Limb (tissue), 2 donors: ENCODE results near the gene SCG3.

Source experiments
- DNase-seq, 2 donors: peaks; one replicate each; pipeline ENCODE4 v3.0.0-alpha.2; 2016; ENCODE audit errors: extremely low spot score in 2 of 2

The SCG3 gene

DNA sequence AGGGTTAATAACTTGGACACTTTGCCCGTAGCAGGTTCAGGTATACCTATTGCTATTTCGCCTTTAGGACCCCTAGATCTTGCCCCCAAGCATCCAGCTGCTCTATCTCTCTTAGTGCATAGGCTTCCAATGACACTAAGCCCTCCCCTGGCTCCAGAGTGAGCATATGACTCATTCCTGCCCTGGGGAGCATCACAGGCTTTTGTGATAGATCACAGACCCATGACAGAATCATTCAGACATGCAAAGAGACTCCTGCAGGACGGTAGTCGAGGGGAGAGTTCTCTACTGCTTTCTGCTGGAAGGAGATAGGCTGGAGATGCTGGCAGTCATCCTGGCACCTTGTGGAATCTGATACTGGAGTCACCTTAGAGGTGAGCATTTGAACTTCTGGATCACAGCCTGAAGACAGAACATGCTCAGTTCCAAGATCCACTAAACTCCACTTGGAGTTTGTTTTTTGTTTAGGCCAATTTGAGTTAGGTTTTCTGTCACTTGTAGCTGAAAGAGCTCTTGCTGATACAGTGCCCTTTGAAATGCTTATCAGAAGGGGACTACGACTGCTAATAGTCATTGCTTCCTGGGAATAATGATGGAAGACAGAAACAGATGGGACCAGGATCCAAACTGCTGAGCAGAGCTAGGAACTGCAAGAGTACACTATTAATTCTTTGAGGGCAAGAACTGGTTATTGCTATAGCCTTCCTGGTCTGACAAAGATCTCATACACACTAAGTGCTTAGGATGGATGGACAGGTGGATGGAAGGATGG, 45.2 kb downstream of the SCG3 start:
- no peak for DNase-seq

DNA sequence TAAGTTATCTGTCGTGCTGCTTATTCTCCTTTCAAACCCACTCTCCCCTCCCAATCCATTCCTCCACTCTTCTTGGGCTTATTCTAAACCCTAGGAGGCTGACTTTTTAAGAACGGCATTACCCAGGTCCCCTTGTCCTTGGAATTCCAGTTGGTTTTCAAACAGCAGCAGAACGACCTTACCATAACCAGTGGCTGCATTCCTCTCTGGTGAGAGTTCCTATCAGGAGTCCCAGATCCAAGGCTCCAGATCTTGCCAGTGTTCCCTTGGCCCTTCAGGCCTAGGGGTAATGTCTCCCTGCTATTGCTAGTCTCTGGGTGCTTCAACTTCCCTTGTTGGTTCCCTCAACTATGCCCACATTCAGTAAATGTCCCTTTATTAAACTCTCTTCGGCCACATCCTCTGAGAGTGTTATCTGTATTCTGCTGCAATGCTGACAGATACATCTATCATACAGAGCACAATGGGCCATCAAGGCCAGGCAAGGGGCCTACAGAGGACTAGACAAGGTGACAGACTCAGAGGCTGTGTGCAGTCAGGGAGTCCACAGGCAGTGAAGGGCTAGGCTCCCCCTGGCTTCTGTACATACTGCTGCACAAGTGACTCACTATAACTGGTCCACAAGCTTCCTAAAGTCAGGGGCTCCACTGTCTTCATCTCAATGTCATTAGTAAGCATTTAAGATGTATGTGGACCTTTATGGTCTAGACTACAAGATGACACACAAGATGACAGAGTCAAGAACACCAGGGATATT, 46.0 kb downstream of the SCG3 start:
- DNase-seq: no peak

DNA sequence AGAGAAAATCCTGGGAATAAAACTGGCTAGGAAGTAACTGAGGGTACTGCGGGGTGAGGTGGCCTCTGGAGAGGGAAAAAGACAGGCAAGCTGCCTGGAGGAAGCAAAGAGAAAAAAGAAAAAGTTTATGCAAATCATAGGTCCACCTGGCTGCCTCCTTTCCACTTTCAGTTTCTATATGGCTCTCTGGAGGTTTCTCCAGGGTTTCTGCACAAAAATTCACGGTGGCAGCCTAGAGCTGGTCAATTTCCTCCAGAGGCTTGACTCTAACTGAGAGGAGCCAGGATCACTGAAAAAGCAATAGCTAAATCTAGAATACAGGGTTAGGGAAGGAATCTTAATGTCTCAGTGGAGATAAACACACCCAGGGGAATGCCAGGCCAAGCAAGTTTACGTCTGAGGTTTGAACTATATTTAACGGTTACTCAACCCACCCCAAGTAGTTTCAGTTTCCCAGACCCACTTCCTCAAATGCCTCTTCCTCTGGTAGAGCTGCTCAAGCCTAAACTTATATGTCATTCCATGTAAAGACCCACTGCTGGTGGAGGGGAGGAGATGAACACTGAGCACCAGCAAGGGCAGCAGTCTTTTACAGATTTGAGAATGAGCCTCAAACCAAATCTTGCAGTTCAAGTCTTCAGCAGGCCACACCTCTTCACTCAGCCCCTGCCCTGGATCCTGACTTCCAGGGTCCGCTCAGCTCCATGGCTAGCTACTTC, 50.4 kb downstream of the SCG3 start:
- DNase-seq: no peak

DNA sequence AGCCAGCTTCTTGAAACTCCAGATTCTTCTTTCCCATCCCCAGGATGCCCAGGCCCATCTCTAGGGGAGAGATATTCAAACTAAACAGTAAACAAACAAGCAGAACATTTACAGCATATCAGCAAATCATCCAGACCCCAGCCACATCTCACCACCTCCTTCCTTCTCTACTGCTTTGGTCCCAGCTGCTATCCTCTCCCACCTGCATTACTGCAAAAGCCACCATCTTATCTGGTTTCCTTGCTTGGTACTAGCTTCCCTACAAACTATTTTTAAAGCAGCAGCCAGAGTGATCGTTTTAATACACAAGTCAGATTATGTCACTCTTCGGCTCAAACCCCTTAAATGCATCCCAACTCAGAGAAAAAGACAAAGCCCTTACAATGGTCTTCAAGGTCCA, 51.3 kb downstream of the SCG3 start:
- no peak for DNase-seq

DNA sequence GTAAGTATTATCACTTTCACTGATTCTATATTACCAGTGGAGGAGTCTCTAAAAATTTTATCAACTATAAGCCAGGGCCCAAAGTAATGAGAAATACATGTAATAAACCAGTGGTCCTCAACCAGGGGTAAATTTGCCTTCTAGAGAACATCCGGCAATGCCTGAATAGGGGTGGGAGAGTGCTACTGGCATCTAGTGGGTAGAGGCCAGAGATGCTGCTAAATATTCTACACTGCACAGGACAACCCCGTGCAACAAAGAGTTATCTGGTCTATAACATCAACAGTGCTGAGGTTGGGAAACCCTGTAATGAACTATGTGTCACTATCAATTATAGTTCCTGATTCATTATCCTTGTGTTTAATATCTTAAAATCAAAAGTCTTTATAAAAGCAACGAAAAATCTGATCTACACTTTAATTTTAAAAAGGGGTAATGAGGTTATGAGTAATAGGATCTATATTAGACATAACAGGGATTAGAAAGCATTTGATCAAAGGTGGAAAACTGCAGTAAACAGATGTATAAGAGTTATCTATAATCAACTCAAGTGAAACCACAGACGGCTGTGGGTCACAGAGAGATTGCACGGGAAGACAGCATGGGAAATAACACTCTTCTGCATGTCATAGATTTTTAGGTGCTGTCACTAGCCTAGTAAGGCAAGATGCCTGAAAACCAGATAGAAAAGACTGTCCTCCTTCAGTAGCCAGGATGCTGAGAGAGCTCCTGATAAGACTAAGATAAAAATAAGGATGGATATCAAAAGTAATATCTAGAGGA, 54.1 kb downstream of the SCG3 start:
- no peak for DNase-seq

DNA sequence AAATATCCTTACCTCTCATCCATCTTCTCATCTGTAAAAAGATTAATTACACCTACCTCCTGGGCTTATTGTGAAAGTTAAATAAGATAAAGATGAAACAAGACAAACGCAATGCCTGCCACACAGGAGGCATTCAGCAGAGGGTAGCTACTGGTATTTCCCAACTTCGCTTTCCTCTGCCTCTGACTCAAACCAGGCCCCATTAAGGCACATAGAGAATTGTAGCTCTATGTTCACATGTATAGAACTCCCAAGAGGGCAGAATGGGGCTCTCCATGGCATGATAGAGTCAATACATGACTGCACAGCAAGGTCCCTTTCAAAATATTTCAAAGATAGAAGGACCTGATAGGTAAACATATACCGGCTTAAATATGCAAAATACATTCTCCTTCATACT, 54.8 kb downstream of the SCG3 start:
- no peak for DNase-seq

DNA sequence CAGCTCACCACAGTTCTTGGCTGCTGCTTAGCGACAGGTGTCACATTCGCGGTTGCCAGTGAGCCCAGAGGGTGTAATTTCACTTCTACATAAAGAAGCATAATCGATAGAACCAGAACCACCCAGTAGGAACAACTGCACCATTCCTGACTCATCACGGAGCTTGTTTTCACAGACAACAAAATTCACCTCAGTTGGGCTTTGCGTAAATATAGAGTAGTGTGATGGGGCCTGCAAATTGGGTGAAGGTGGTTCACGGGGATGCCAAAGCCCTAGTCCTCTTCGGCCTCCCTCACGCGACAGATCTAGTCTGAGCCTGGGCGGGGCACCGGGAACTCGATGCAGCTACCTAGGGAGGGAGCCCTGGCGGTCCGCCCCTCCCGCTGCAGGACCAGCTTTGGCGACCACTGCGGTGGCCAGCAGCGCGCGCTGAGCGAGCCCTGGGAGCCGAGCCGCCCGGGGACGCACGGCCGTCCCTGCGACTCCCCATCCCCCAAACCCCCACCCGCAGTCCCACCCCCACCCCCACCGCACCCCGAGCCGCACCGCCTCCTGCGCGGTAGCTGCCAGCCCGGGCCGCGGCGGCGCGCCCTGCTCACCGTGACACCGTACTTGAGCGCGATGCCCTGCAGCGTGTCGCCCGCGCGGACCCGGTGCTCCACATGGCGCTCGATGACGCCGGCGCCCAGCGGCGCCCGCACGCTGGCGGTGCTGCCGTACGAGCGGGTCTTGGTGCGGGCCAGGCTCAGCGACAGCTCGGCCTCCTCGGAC, 55.6 kb downstream of the SCG3 start:
- DNase-seq: no peak

DNA sequence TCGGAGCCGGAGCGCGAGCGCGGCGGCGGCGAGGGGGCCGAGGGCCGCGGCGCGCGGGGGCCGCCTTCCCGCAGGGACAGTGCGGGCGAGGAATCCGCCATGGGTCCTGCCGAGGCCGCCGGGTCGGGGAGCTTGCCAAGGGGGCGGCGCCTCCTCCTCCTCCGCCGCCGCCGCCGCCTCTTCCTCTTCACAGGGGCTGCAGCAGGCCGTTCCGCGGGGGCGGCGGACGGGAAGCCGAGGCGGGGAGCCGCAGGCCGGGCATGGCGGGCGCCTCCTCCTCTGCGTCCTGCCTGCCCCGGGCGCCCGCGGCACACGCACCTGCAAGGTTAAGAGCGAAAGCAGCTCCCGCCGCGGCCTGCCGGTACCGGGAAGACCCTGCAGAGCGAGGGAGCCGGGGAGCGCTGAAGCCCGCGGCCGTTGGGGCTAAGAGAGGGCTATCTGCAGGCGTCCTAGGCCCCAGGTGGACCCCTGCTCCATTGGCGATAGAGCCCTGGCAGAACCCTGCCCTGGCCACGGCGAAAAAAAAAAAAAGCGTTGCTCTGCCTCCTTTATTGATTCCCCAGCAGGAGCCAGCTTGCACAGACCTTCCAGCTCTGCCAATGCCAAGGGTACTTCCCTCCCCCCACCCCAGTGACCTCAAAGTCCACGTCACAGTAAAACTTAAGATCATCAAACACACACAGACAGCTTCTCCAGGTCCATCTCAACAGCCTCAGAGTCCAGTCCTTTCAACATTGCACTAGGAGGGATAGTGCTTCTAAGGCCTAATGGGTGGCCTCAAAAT, 56.4 kb downstream of the SCG3 start, which contains the start of gene LYSMD2:
Gene LYSMD2 (minus strand): TSS at position 134 of the 784 bp plus-strand sequence. CDS start 33 bp downstream, at position 101.
- DNase-seq: peak in 1 of 2 donors; percentile 81

DNA sequence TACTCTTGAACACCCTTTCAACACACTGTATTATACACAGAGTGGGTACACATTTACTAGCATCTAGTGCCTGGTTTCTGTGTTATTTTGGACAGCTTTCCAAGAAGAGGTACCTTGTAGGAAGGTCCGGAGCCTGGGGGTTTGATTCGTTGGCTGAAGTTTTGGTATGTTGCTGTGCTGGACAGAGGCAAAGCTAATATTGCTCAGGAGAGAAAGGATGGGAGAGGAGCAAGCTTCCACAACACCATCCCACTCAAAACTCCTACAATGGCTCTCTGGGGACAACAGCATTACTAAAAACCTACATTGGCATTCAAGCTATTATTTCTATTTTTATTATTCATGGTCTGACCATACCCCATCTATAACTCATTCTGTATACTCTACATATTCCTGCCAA, 57.2 kb downstream of the SCG3 start:
- DNase-seq: no peak

DNA sequence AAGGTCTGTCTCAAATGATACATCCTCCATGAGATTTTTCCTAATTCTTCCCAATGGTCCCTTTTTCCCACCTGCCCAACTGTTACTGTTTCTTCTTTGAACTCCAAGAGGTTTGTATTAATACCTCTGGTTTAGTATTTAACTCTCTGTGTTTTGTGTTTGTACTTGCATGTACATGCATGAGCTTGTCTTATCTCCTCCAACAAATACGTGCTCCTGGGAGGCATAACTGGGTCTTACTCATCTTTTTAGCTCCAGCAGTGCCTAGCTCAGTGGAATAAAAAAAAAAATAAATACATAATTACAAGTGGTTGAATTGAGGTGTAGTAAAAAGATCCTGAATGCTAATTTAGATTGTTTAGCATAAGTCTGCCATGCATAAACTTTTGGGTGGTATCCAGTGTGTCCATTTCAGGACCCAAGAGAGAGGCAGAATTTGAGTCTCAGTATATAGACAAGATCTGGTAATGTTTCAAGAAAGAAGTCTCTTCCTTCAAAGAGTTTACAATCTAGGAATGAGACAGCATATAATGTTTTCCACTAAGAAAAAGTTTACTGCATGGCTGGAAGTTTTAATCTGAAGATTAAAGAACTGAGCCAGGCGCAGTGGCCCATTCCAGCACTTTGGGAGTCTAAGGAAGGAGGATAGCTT, 57.9 kb downstream of the SCG3 start:
- DNase-seq: no peak

DNA sequence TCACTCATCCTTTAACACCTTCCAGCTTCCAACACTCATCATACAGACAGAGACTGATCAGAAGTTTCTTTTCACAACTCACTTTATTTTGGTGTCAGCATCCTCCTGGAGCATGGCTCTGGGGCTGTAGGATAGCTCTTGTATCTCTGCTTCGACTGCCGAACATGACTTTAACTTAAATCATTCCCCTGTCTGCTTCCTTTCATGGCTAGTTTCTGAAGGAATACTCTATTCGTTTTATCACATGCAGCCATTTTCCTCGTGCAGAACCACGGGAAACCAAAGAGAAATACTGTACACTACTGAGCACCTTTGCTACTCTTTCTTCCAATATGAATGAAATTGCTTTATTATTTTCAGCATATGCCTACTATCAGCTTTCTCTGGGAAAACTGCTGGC, 68.0 kb downstream of the SCG3 start:
- no peak for DNase-seq

DNA sequence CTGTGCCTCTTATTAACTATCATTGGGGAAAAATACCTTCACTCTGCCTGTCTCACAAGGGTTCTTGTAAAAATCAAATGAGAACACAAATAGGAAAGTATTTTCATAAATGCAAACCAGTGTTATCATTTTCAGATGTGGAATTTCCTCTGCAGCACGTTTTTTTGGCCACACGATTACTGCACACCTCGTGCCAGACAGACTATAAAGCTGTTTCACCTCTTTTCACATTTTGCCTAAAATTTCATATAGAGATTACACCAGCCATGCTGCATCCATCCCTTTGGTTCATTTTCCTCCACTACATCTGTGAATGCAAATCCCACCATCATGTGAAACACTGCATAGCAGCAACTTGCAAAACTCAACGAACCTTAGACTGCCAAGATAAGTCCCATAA, 68.9 kb downstream of the SCG3 start:
- no peak for DNase-seq

DNA sequence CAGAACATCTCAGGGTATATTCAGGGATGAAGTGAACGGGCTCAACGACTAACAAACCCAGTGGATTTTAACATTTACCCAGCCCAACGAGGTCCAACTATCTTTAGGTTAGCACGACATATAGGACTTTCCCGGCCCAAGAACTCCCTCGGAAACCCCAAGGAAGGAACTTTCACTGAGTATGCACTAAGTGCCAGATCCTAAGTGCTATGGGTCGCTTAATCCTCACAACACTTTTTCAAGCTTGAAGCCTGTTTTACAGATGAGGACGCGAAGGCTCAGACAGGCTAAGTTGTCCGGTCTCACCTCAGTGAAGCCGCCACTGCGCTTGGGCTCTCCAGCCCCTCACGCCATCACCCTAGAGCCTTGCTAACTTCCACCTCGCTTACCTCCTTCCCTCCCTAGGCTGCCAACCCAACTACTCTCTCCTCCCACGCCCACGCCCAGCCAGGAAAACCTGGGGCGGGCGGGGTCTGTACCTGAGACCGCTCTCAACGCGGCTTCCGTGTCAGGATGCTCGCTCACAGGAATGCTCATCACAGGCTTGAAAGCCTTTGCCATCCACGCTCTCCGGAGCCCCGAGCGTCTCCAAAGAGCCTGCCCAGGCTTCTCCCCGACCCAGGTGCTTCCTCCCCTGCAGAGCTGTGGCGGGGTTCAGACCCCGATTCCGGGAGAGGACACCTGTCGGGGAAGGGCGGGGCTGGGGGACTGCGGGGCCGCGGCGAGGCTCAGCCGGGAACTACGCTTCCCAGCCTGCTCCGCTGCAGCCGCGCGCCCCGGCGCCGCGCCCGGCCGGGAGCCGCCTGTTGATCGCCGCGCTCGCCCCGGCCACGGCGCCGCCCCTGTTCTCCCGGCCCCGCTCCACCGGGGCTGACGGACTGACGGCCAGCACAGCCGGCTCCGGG, 69.7 kb downstream of the SCG3 start, which contains the start of gene TMOD2:
Gene TMOD2 (plus strand): TSS at position 806 of the 905 bp plus-strand sequence. CDS start 14,845 bp downstream, outside the sequence.
- peak; percentile 18 to 76 for DNase-seq

DNA sequence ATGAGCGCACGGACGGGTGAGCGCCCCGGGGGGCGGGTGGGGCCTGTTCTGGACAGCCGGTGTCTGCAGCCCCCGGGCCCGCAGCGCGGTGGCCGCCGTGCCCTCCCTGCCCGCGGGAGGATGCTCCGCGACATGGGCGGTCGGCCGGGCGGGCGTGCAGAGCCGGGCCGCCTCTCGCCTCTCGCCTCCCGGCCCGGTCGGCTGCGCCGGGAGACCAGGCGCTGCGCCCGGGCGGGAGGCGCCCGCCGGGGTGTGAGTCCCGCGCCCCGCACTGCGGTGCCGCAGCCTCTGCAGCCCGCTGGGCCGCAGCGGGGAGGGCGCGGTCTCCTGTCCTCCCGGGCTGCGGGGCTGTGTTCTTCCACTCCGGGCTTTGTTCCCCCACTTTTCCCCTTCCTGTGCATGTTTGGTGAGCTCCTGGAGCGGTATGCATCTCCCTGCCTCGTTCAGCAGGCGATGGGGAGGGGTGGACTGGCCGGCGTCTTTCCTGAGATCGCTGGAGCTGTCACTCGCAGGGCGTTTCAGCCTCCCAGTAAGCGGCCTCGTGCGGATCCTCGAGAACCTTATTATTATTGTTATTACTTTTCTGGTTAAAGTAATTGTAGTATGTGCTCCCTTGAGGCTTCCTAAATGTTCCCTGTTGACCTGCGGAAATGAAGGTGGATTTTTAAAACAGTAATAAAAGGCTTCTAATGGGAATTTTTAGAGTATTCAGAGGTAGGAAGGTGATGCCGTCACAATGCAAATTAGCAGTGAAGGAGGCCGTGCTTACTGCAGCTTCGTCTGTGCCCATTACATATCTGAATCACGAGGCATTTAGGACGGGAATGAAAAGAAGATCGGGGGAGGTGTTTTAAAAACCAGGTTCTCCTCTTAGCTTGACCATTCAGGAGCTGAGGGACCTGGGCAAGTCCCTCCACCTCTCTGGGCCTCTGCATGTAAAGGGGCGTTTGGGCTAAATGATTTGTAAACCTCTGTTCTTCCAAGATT, 70.7 kb downstream of the SCG3 start:
- peak; percentile 5 to 59 for DNase-seq

DNA sequence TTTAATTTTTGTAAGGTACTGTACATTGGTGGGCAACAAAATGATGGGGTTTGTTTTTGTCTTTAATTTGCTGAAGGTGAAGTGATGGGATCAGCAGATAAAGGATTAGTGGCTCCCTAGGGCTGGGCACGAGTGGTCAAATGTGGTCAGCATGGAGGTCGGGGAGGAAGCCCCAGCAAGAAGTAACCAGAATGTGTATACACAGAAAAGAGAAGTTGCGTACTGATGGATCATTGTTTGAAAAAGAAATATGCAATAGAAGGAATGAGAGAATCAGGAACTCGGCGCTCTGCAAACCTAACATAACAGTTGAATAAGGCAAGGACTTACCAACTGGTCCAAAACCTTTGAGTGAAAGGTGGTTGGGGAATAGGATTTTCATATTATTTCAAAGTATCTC, 71.6 kb downstream of the SCG3 start:
- DNase-seq: no peak

DNA sequence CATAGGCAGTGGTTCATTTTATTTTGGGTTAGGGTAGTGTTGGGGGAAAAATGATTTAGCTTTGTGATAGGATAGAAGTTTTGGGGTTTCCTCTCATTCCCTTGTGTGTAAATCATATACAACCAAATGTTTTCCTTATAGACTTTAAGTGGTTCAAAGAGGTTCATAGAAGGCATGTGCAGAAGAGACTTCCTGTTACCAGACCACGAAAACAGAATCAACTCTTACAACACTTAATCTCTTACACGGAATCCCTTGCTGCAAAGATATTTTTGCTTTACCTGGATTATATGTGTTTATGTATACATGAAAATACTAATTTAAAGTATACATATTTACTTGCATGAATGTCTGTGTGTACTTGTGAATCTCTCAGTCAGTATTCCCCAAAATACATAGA, 73.0 kb downstream of the SCG3 start:
- no peak for DNase-seq

DNA sequence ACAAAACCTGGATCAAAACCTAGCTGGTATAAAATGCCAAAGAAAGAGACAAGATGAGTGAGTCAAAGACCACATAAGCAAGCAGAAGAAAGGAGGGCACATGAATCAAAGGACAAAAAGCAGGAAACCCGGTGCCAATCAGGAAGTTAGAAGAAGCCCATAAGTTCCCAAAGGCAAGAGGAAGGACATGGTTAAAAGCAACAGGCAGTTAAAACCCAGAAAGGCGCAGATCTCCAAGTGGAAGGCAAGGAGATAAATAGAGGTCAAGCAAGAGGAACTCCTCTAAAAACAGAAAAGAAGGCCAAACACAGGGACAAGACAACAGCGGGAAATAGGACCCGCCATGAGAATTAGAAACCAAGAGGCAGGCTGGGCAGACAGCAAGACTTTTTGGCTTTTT, 74.5 kb downstream of the SCG3 start:
- no peak for DNase-seq
